Neural crest cell (in vitro differentiated cells): ENCODE data around the gene CANX. TPM values are rescaled to one million over a fixed set of nuclear protein-coding genes. Genes with fewer than 3 reads are reported as not detected.
"Not testable (repeated sequence)": the region's sequence is repeated elsewhere in the genome, so short reads cannot be mapped to it uniquely, and the experiment has no call there.

Experiments
- DNase-seq: peaks from one replicate; pipeline ENCODE4 v3.0.0; 2021; ENCODE audit warnings: low read depth, mixed read lengths, low spot score
- H3K27ac Mint-ChIP-seq: one replicate; pipeline ENCODE4 v1.8.0; 2021; ENCODE audit warnings: mild to moderate bottlenecking, mixed read lengths; ENCODE audit not compliant: unreplicated experiment
- H3K27me3 Mint-ChIP-seq: 2 replicates; pipeline ENCODE4 v1.8.0; 2021; ENCODE audit warnings: low read depth, mild to moderate bottlenecking, mixed read lengths
- H3K36me3 Mint-ChIP-seq: 2 replicates; pipeline ENCODE4 v1.8.0; 2021; ENCODE audit warnings: low read depth, mild to moderate bottlenecking, mixed read lengths
- H3K4me1 Mint-ChIP-seq: 2 replicates; pipeline ENCODE4 v1.8.0; 2021; ENCODE audit warnings: mixed read lengths
- H3K4me3 Mint-ChIP-seq: one replicate; pipeline ENCODE4 v1.8.0; 2021; ENCODE audit warnings: mild to moderate bottlenecking, mixed read lengths
- H3K9me3 Mint-ChIP-seq: 2 replicates; pipeline ENCODE4 v1.8.0; 2021; ENCODE audit warnings: mixed read lengths
- total RNA-seq: library from RNA; stranded (reverse); gene quantifications from 2 replicates; pipeline ENCODE4 v1.2.1, GENCODE V29; 2021
- TF ChIP-seq, protein P1 (sequence below): fragments of 200-600 bp; sonication (generic); conservative IDR thresholded peaks from 2 replicates; pipeline ENCODE4 v1.5.0; 2021; ENCODE audit warnings: antibody characterized with exemption, mild to moderate bottlenecking

Gene CANX
- total RNA-seq, 1 donor from 2014 or later = 682 TPM

- Mint-ChIP-seq H3K4me1 (peaks cover 28% of the 10 kb centered on the region), H3K9me3 (peaks cover 7% of the 10 kb centered on the region), H3K27me3 (no peaks in the 10 kb centered on the region), H3K36me3 (peaks cover 11% of the 10 kb centered on the region), H3K4me3 (peak overlapping the region; percentile 98), H3K27ac (peak overlapping the region; percentile 100)
- peak; percentile 90 for DNase-seq
- TF ChIP-seq, protein P1, sequence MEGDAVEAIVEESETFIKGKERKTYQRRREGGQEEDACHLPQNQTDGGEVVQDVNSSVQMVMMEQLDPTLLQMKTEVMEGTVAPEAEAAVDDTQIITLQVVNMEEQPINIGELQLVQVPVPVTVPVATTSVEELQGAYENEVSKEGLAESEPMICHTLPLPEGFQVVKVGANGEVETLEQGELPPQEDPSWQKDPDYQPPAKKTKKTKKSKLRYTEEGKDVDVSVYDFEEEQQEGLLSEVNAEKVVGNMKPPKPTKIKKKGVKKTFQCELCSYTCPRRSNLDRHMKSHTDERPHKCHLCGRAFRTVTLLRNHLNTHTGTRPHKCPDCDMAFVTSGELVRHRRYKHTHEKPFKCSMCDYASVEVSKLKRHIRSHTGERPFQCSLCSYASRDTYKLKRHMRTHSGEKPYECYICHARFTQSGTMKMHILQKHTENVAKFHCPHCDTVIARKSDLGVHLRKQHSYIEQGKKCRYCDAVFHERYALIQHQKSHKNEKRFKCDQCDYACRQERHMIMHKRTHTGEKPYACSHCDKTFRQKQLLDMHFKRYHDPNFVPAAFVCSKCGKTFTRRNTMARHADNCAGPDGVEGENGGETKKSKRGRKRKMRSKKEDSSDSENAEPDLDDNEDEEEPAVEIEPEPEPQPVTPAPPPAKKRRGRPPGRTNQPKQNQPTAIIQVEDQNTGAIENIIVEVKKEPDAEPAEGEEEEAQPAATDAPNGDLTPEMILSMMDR = no peak
These were observed 20.3 kb upstream of the CANX start for GRCh38 chr5:179678223-179679013.

DNA sequence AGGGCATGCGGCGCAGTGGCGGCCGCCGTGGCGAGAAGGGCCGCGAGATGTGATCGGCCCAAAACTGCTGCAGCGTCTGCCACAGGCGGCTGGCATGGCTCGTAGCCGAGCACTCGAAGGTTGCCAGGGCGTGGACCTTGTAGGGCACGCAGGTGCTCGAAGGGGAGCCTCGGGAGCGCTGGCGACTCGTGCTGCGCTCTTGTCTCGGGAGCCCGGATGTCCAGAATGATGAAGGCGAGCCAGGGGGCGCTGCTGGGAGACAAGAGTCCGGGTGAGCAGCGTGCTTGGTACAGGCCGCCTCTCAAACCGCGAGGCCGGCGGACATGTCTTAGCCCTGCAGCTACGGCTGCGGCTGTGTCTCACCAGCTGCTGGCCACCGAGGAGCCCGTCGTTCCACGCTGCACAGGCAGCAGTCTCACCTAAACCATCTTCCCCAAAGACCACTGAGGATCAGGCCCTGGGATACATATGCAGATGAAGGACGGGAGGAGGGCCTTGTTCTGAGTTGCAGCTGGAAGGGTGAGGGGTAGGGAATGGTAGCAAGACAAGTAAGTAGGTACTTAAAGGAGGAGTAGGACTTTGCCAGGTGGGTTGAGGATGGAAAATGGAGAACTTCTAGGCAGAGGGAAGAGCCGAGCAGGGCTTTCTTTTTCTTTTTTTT is 19.6 kb upstream of the CANX start:
- Mint-ChIP-seq H3K27ac (peak overlapping the region; percentile 92), H3K36me3 (peaks cover 11% of the 10 kb centered on the region), H3K4me3 (peak overlapping the region; percentile 98), H3K27me3 (no peaks in the 10 kb centered on the region), H3K4me1 (peaks cover 28% of the 10 kb centered on the region), H3K9me3 (peaks cover 7% of the 10 kb centered on the region)
- DNase-seq = peak; percentile 58
- TF ChIP-seq, protein P1 = peak; percentile 42

DNA sequence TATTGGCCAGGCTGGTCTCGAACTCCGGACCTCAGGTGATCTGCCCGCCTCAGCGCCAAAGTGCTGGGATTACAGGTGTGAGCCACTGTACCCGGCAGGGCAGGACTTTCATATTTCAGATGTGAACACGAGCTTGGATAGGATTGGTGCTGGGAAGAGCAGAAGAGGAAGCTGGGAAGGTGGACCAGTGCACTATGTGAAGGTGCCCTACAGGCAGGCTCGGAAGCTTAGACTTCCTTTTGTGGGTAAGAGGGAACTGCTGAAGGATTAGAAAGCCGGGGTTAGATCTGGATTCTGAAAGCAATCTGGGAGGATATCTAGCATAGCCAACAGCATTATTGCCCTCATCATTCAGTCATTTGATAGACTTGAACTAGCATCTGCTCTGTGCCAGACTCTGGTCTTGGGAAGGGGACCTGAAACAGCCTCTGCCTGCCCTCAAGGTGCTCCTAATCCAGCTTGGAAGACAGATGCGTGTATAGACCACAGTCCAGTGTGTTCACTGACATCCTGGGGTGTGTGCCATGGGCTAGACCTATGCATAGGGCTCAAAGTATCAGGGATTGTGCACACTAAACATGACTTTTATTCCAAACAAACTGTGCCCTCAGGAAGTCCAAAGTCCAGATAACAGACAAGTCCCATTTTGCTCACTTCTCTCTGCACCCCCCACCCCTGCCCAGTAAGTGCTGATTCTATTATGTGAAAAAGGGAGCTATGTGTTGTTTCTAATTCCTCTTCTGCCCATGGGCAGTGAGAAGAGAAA is 18.6 kb upstream of the CANX start:
- no peak for DNase-seq
- peaks cover 26% of the 10 kb centered on the region for H3K4me1 Mint-ChIP-seq
- no peaks in the 10 kb centered on the region for H3K27me3 Mint-ChIP-seq
- peak overlapping the region; percentile 31 for H3K27ac Mint-ChIP-seq
- peaks cover 7% of the 10 kb centered on the region for H3K9me3 Mint-ChIP-seq
- TF ChIP-seq, protein P1 = no peak
- H3K36me3 Mint-ChIP-seq = peaks cover 10% of the 10 kb centered on the region
- H3K4me3 Mint-ChIP-seq = peak overlapping the region; percentile 83

GRCh38 chr5:179680780-179681401 is 17.9 kb upstream of the CANX start, which contains the start of gene CBY3:
Gene CBY3 (minus strand): TSS chr5:179681034. CDS start chr5:179680918, 116 bp downstream.
- Mint-ChIP-seq H3K27ac (peak within 1 kb of the TSS; percentile 31), H3K4me3 (peak within 1 kb of the TSS; percentile 83), H3K27me3 (no peaks in the 10 kb centered on the region), H3K9me3 (peaks cover 7% of the 10 kb centered on the region), H3K36me3 (peaks cover 9% of the 10 kb centered on the region), H3K4me1 (peaks cover 23% of the 10 kb centered on the region)
- TF ChIP-seq, protein P1 = no peak
- no peak for DNase-seq

DNA sequence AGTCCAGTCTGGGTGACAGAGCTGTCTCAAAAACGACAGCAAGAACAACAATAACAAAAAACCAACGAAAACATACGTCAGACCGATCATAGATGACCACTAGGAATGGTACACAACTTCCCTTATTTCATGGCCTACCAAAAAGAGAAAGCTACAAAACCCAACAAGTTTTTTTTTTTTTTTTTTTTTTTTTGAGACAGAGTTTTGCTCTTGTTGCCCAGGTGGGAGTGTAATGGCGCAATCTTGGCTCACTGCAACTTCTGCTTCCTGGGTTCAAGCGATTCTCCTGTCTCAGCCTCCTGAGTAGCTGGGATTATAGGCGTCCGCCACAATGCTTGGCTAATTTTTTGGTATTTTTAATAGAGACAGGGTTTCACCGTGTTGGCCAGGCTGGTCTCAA is 9.6 kb upstream of the CANX start:
- H3K36me3 Mint-ChIP-seq, H3K27me3 Mint-ChIP-seq, H3K27ac Mint-ChIP-seq, H3K4me3 Mint-ChIP-seq, H3K4me1 Mint-ChIP-seq, DNase-seq, H3K9me3 Mint-ChIP-seq: not testable (repeated sequence)
